Measurements from ENCODE around the gene FILIP1L.
A peak's percentile ranks its signal among the peaks of the same experiment; 100 is the strongest.

Gene FILIP1L

DNA sequence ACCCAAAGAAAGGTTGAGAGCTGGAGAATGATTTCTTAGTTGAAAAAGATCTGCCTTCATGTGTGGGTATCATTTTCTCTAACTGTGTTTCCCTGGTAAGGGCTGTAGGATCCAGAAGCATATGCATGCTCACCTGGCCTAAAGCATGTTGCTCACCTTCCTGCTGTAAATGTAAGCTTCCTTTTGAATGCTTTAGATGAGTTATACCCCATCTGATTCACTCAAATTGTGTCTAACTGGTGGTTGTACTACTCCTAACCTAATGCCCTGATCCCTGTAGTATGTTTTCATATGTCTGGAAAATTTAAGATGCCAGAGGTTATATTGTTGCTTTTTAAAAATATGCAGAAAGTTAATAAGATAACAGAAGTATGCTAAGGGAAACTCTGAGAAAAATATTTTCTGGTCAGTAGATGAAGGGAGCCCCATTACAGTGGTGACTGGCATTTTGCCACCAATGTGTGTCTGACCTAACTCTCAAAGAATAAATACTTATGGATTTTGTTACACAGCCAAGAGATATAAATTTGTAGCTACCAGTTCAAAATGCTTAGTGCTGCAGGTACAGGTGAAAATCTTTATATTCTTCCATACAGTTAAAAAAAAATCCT is 7.7 kb downstream of the FILIP1L start:
- Histone ChIP-seq H3K4me1 (ENCODE audit: low read length) (peaks cover 34% of the 10 kb centered on the region), H3K4me2 (ENCODE audit: low read depth, low read length) (no peak overlapping the region), H2AFZ (ENCODE audit: low read length) (no peak overlapping the region), H4K20me1 (ENCODE audit: insufficient read depth, low read length) (no peaks in the 10 kb centered on the region), H3K27me3 (replicated peaks; ENCODE audit: insufficient read depth, low read length) (no peaks in the 10 kb centered on the region), H3K27ac (ENCODE audit: low read length) (no peak overlapping the region), H3K79me2 (ENCODE audit: low read length) (no peaks in the 10 kb centered on the region), H3K9ac (ENCODE audit: low read length) (no peak overlapping the region), H3K9me3 (replicated peaks; ENCODE audit: insufficient read depth, low read length) (no peaks in the 10 kb centered on the region), H3K9me2 (replicated peaks; ENCODE audit: insufficient read depth, low read length) (no peaks in the 10 kb centered on the region), H3F3A (ENCODE audit: insufficient read depth, low read length) (peaks cover 12% of the 10 kb centered on the region), H3K4me3 (ENCODE audit: low read length) (no peak overlapping the region), H3K36me3 (replicated peaks; ENCODE audit: insufficient read depth, low read length) (no peaks in the 10 kb centered on the region)
- TF ChIP-seq, protein P1, sequence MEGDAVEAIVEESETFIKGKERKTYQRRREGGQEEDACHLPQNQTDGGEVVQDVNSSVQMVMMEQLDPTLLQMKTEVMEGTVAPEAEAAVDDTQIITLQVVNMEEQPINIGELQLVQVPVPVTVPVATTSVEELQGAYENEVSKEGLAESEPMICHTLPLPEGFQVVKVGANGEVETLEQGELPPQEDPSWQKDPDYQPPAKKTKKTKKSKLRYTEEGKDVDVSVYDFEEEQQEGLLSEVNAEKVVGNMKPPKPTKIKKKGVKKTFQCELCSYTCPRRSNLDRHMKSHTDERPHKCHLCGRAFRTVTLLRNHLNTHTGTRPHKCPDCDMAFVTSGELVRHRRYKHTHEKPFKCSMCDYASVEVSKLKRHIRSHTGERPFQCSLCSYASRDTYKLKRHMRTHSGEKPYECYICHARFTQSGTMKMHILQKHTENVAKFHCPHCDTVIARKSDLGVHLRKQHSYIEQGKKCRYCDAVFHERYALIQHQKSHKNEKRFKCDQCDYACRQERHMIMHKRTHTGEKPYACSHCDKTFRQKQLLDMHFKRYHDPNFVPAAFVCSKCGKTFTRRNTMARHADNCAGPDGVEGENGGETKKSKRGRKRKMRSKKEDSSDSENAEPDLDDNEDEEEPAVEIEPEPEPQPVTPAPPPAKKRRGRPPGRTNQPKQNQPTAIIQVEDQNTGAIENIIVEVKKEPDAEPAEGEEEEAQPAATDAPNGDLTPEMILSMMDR (IDR thresholded peaks at IDR 0.05; ENCODE audit: low read length): no peak
- no peak for TF ChIP-seq EZH2phosphoT487 (IDR thresholded peaks at IDR 0.05; ENCODE audit: low read length)
- TF ChIP-seq EZH2 (optimal IDR thresholded peaks at IDR 0.05; ENCODE audit: low read depth, low read length): no peak
- no peak for DNase-seq

DNA sequence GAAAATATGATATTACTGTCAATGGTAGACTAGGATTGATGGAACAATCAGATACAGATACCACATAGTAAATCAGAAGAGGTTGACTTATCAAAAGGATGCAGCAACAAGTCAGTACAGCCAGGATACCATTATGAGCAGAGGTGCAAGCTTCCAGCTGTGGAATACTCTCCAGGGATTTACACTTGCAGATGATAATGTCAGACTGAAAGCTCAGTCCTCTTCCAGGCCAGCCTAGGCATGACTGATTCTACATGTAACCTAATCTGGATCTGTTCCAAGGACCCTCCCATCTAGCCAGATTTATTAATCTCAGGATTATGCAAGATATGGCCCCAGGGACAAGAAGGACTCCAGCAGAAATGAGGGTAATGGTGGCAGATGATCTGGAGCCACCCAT is 8.2 kb downstream of the FILIP1L start:
- H3K4me1 ChIP-seq (ENCODE audit: low read length): peaks cover 34% of the 10 kb centered on the region
- no peaks in the 10 kb centered on the region for H3K9me3 ChIP-seq (replicated peaks; ENCODE audit: insufficient read depth, low read length)
- no peak overlapping the region for H2AFZ ChIP-seq (ENCODE audit: low read length)
- H3K79me2 ChIP-seq (ENCODE audit: low read length): no peaks in the 10 kb centered on the region
- H3K27me3 ChIP-seq (replicated peaks; ENCODE audit: insufficient read depth, low read length): no peaks in the 10 kb centered on the region
- no peak for DNase-seq
- H3K9me2 ChIP-seq (replicated peaks; ENCODE audit: insufficient read depth, low read length): no peaks in the 10 kb centered on the region
- H3K9ac ChIP-seq (ENCODE audit: low read length): no peak overlapping the region
- no peak overlapping the region for H3K4me2 ChIP-seq (ENCODE audit: low read depth, low read length)
- TF ChIP-seq EZH2 (optimal IDR thresholded peaks at IDR 0.05; ENCODE audit: low read depth, low read length) (no peak), EZH2phosphoT487 (IDR thresholded peaks at IDR 0.05; ENCODE audit: low read length) (no peak)
- TF ChIP-seq, protein P1 (IDR thresholded peaks at IDR 0.05; ENCODE audit: low read length): no peak
- H4K20me1 ChIP-seq (ENCODE audit: insufficient read depth, low read length): no peaks in the 10 kb centered on the region
- peak overlapping the region; percentile 74; the same call in 1 of the 2 replicates for H3K27ac ChIP-seq (ENCODE audit: low read length)
- H3K36me3 ChIP-seq (replicated peaks; ENCODE audit: insufficient read depth, low read length): no peaks in the 10 kb centered on the region
- no peak overlapping the region for H3K4me3 ChIP-seq (ENCODE audit: low read length)
- peaks cover 12% of the 10 kb centered on the region for H3F3A ChIP-seq (ENCODE audit: insufficient read depth, low read length)

DNA sequence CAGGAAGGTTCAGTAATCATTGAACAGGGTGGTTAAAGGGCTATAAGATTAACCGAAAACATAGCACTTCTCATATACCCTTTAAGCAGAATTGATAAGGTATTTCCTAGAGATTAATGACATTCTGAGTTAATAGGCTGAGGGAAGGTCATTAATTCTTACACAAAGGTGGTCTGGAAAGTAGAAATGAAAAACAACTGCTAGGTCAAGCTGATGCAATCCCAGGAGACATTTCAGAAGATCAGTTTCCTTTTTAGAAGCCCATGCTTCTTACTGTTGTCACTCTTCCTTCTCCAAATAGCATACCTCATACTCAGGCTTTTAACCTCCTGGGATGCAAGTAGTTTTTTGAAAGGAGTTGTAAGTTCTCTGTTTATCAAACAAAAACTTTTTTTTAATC is 8.8 kb downstream of the FILIP1L start:
- no peaks in the 10 kb centered on the region for H3K36me3 ChIP-seq (replicated peaks; ENCODE audit: insufficient read depth, low read length)
- DNase-seq: peak; percentile 6
- peak overlapping the region; percentile 16; the same call in 1 of the 2 replicates for H3K4me2 ChIP-seq (ENCODE audit: low read depth, low read length)
- no peak overlapping the region for H3K4me3 ChIP-seq (ENCODE audit: low read length)
- TF ChIP-seq EZH2 (optimal IDR thresholded peaks at IDR 0.05; ENCODE audit: low read depth, low read length) (no peak), EZH2phosphoT487 (IDR thresholded peaks at IDR 0.05; ENCODE audit: low read length) (no peak)
- TF ChIP-seq, protein P1 (IDR thresholded peaks at IDR 0.05; ENCODE audit: low read length): no peak
- H4K20me1 ChIP-seq (ENCODE audit: insufficient read depth, low read length): no peaks in the 10 kb centered on the region
- H3K79me2 ChIP-seq (ENCODE audit: low read length): no peaks in the 10 kb centered on the region
- no peaks in the 10 kb centered on the region for H3K9me3 ChIP-seq (replicated peaks; ENCODE audit: insufficient read depth, low read length)
- peaks cover 34% of the 10 kb centered on the region for H3K4me1 ChIP-seq (ENCODE audit: low read length)
- no peaks in the 10 kb centered on the region for H3K27me3 ChIP-seq (replicated peaks; ENCODE audit: insufficient read depth, low read length)
- no peak overlapping the region for H2AFZ ChIP-seq (ENCODE audit: low read length)
- no peak overlapping the region for H3K9ac ChIP-seq (ENCODE audit: low read length)
- peak overlapping the region; percentile 74; the same call in 1 of the 2 replicates for H3K27ac ChIP-seq (ENCODE audit: low read length)
- peaks cover 12% of the 10 kb centered on the region for H3F3A ChIP-seq (ENCODE audit: insufficient read depth, low read length)
- no peaks in the 10 kb centered on the region for H3K9me2 ChIP-seq (replicated peaks; ENCODE audit: insufficient read depth, low read length)

Measured in MM.1S (cell line).